OCI-LY7 (cell line): ENCODE results near the gene C11orf42. TPM values are rescaled to one million over a fixed set of nuclear protein-coding genes. Genes with fewer than 3 reads are reported as not detected.

Experiments used
- BruUV-seq: library from RNA; stranded (reverse); fragments of 400-500 nt; replicated peaks from 2 replicates; lab custom pipeline; 2021; lab: Mats Ljungman, UMichigan
- CTCF ChIA-PET: fragments of 300-600 bp; sonication (Branson Sonifier 250); formaldehyde crosslinking; loops from one replicate; lab custom pipeline; 2022; ENCODE audit warnings: antibody characterized with exemption; ENCODE audit not compliant: unreplicated experiment; lab: Charles Lee
- POLR2A ChIA-PET: fragments of 300-600 bp; sonication (Branson Sonifier 250); formaldehyde crosslinking; loops from one replicate; lab custom pipeline; 2022; ENCODE audit warnings: antibody characterized with exemption; lab: Charles Lee
- DNase-seq: peaks from one replicate; pipeline ENCODE4 v3.0.0-alpha.2; 2015; ENCODE audit warnings: low spot score
- H2AFZ ChIP-seq: fragments of 200-600 bp; sonication (generic), shearing (Covaris generic); 2 replicates; pipeline ENCODE4 v1.6.1; 2014; ENCODE audit warnings: mild to moderate bottlenecking, antibody characterized with exemption, low read length, moderate library complexity
- H3K27ac ChIP-seq: fragments of 200-600 bp; sonication (generic); 2 replicates; pipeline ENCODE4 v1.5.1; 2014; ENCODE audit warnings: mixed run types, low read depth, mild to moderate bottlenecking, moderate library complexity, low read length, inconsistent platforms; ENCODE audit not compliant: poor library complexity, severe bottlenecking
- H3K36me3 ChIP-seq: fragments of 200-600 bp; sonication (generic); 2 replicates; pipeline ENCODE4 v1.6.1; 2014; ENCODE audit warnings: mild to moderate bottlenecking, antibody characterized with exemption, low read length, moderate library complexity, mixed read lengths; ENCODE audit not compliant: insufficient read depth
- H3K4me1 ChIP-seq: fragments of 200-600 bp; sonication (generic); 2 replicates; pipeline ENCODE4 v1.5.1; 2014; ENCODE audit warnings: mild to moderate bottlenecking, low read length; ENCODE audit not compliant: insufficient read depth, poor library complexity, severe bottlenecking
- H3K4me2 ChIP-seq: fragments of 200-600 bp; sonication (generic); 2 replicates; pipeline ENCODE4 v1.6.1; 2014; ENCODE audit warnings: mild to moderate bottlenecking, low read length
- H3K4me3 ChIP-seq: fragments of 200-600 bp; sonication (generic); 2 replicates; pipeline ENCODE4 v1.5.1; 2014; ENCODE audit warnings: mild to moderate bottlenecking, low read depth, low read length; ENCODE audit not compliant: poor library complexity, severe bottlenecking
- H3K79me2 ChIP-seq: fragments of 200-600 bp; sonication (generic); 2 replicates; pipeline ENCODE4 v1.6.1; 2016; ENCODE audit warnings: low read depth, mild to moderate bottlenecking, low read length, moderate library complexity, mixed read lengths; ENCODE audit not compliant: insufficient read depth
- H3K9me2 ChIP-seq: fragments of 200-600 bp; sonication (generic); 2 replicates; pipeline ENCODE4 v1.6.1; 2016; ENCODE audit warnings: mild to moderate bottlenecking, low read length, mixed read lengths; ENCODE audit not compliant: insufficient read depth
- H3K9me3 ChIP-seq: fragments of 200-600 bp; sonication (generic); 2 replicates; pipeline ENCODE4 v1.6.1; 2014; ENCODE audit warnings: mild to moderate bottlenecking, mixed run types, low read length, mixed read lengths
- H4K20me1 ChIP-seq: fragments of 200-600 bp; sonication (generic); 2 replicates; pipeline ENCODE4 v1.6.1; 2014; ENCODE audit warnings: mild to moderate bottlenecking, antibody characterized with exemption, low read length, moderate library complexity, mixed read lengths; ENCODE audit not compliant: insufficient read depth
- CTCF ChIP-seq: fragments of 200-600 bp; sonication (generic); conservative IDR thresholded peaks from 2 replicates; pipeline ENCODE4 v1.5.1; 2014; ENCODE audit warnings: mild to moderate bottlenecking, antibody characterized with exemption, low read length, moderate library complexity, mixed read lengths
- EZH2phosphoT487 ChIP-seq: fragments of 200-600 bp; sonication (generic); IDR thresholded peaks from 2 replicates; pipeline ENCODE4 v1.6.1; 2018; ENCODE audit warnings: low read depth, borderline replicate concordance, mild to moderate bottlenecking, mixed run types, antibody characterized with exemption, low read length, moderate library complexity, mixed read lengths
- intact Hi-C: fragments of 100-400 bp; cut with micrococcal nuclease; formaldehyde crosslinking; loops from one replicate; pipeline ENCODE4 v1.10.0; 2022; ENCODE audit not compliant: unreplicated experiment
- total RNA-seq, 2 experiments: library from RNA; depleted of rRNA in 1 of 2; stranded (reverse); fragments of >200 nt in 1 of 2; shearing (Covaris generic) in 1 of 2; gene quantifications; 2 replicates each; pipeline ENCODE4 v1.2.3, GENCODE V29; 2014 to 2022

Gene C11orf42
- total RNA-seq, 2 experiments from 2014 or later, result not detected

GRCh38 chr11:6194065-6194581 lies 11.2 kb upstream of the C11orf42 start:
- H3K4me3 ChIP-seq, result no peak overlapping the region
- H3K79me2 ChIP-seq, result no peaks in the 10 kb centered on the region
- CTCF ChIA-PET, result no interaction called here
- no peaks in the 10 kb centered on the region for H3K36me3 ChIP-seq
- H3K4me1 ChIP-seq, result no peaks in the 10 kb centered on the region
- H3K27ac ChIP-seq, result no peak overlapping the region
- H4K20me1 ChIP-seq, result no peaks in the 10 kb centered on the region
- no peak for DNase-seq
- no peak overlapping the region for H3K4me2 ChIP-seq
- POLR2A ChIA-PET, result no interaction called here
- BruUV-seq, result no TSS peak
- TF ChIP-seq CTCF (no peak), EZH2phosphoT487 (no peak)
- H2AFZ ChIP-seq, result no peak overlapping the region
- no peaks in the 10 kb centered on the region for H3K9me3 ChIP-seq
- no peaks in the 10 kb centered on the region for H3K9me2 ChIP-seq
- intact Hi-C loops, result no loop called here

DNA sequence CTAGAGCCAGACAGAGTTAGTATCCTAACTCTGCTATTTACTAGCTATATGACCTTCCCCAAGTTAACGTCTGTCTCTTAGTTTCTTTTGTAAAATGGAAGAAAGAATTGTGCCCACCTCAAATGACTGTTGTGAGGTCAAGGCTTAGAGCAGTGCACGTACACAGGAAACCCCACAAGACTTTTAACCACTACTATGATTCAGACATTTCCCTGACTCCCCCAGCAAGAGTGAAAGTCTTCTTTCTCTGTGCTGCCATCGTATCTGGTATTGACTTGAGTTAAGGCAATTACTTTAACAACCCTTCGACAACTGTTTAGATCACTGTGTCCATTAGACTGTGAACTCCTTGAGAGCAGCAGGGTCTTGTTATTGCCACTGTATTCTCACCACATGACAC lies 9.0 kb upstream of the C11orf42 start:
- no peak overlapping the region for H2AFZ ChIP-seq
- no peaks in the 10 kb centered on the region for H3K4me1 ChIP-seq
- DNase-seq, result no peak
- no peak overlapping the region for H3K4me3 ChIP-seq
- H3K36me3 ChIP-seq, result no peaks in the 10 kb centered on the region
- H4K20me1 ChIP-seq, result no peaks in the 10 kb centered on the region
- TF ChIP-seq EZH2phosphoT487, result no peak
- TF ChIP-seq CTCF, result no peak
- intact Hi-C loops, result no loop called here
- BruUV-seq, result no TSS peak
- no peaks in the 10 kb centered on the region for H3K9me2 ChIP-seq
- H3K4me2 ChIP-seq, result no peak overlapping the region
- ChIA-PET CTCF (no interaction called here), POLR2A (interaction anchor here (0.6 kb wide), 1 partner anchor 121 kb away, joined by 3 read pairs; no protein-coding TSS in a partner anchor)
- H3K79me2 ChIP-seq, result no peaks in the 10 kb centered on the region
- H3K9me3 ChIP-seq, result no peaks in the 10 kb centered on the region
- H3K27ac ChIP-seq, result no peak overlapping the region

DNA sequence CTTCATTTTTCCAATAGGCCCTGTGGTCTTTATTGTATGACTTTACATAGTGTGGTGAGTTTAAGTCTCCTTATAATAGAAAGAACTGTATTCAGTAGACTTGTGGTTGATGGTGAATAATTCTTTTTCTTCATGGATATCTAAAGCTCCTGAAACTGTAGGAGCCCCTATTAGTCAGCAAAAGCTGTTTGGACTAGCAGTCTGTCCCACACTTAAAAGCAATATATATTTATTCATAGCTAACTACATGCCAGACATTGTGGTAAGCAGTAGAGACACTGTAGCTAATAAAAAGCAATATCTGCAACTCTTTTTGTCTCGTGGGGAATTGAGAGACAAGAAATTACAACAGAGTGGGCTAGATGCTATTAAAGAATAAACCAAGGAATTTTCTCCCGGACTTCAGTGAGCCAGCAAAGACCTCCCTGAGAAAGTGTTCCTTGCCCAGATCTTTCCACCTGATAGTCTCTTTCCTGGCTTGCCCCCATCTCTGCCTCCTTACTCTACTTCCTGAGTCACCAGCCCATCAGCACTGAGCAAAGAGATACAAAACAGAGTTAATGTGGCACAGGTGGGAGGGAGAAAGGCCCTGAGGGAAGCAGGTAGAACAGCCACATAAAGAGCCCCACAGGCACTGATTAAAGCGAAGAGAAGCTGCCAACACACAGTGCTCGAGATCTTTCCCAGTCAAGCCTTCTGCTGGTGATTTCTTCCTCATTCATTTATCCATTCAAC lies 7.7 kb upstream of the C11orf42 start:
- POLR2A ChIA-PET, result interaction anchor here (0.5 to 0.8 kb wide), 2 partner anchors 16 to 152 kb away, joined by 3 read pairs; no protein-coding TSS in a partner anchor
- CTCF ChIA-PET, result no interaction called here

More for the DNA sequence above, 7.7 kb upstream of the C11orf42 start:
- intact Hi-C loops, result no loop called here
- DNase-seq, result no peak
- Histone ChIP-seq H3K9me2 (no peaks in the 10 kb centered on the region), H2AFZ (no peak overlapping the region), H3K4me1 (no peaks in the 10 kb centered on the region), H4K20me1 (no peaks in the 10 kb centered on the region), H3K9me3 (no peaks in the 10 kb centered on the region), H3K79me2 (no peaks in the 10 kb centered on the region), H3K27ac (no peak overlapping the region), H3K36me3 (no peaks in the 10 kb centered on the region), H3K4me2 (no peak overlapping the region), H3K4me3 (no peak overlapping the region)
- no TSS peak for BruUV-seq
- TF ChIP-seq CTCF, result no peak
- TF ChIP-seq EZH2phosphoT487, result no peak
